ENCODE measurements around the gene OSBPL10.

OSBPL10 gene

DNA sequence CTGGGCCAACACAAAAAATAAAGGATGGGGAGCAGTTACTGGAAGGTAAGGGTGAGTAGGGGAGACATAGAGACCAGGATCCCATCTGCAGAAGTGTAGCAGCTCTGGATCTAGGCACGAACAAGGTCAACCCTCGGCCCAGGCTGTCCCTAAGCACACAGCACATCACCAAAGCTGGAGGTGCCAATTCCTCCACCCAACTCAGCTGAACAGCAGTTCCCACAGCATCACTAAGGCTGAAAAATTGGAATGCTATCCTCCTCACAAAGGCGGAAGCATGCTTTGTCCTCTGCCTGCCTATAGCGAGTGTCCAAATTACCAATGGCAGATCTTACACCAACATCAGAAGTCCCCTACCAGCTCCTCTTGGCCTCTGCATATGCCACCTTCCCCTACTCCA, 33.9 kb downstream of the OSBPL10 start:
- H3K27me3 ChIP-seq (replicated peaks; ENCODE audit: control insufficient read depth, insufficient read depth, low read length, poor library complexity, severe bottlenecking): no peaks in the 10 kb centered on the region
- no peak overlapping the region for H3K4me3 ChIP-seq (ENCODE audit: insufficient read depth, low read depth, low read length, poor library complexity, severe bottlenecking)
- no peak overlapping the region for H3K27ac ChIP-seq (ENCODE audit: insufficient read depth, low read length, poor library complexity, severe bottlenecking)
- H3K4me1 ChIP-seq (ENCODE audit: control insufficient read depth, insufficient read depth, low read length, poor library complexity, severe bottlenecking): no peaks in the 10 kb centered on the region
- no peaks in the 10 kb centered on the region for H3K36me3 ChIP-seq (ENCODE audit: control insufficient read depth, insufficient read depth, low read length)
- no peaks in the 10 kb centered on the region for H3K9me3 ChIP-seq (ENCODE audit: control insufficient read depth, low read length)
- DNase-seq: no peak

- H3K27ac ChIP-seq (ENCODE audit: insufficient read depth, low read length, poor library complexity, severe bottlenecking): no peak overlapping the region
- H3K36me3 ChIP-seq (ENCODE audit: control insufficient read depth, insufficient read depth, low read length): no peaks in the 10 kb centered on the region
- H3K4me1 ChIP-seq (ENCODE audit: control insufficient read depth, insufficient read depth, low read length, poor library complexity, severe bottlenecking): no peaks in the 10 kb centered on the region
- H3K9me3 ChIP-seq (ENCODE audit: control insufficient read depth, low read length): no peaks in the 10 kb centered on the region
- no peak for DNase-seq
- H3K27me3 ChIP-seq (replicated peaks; ENCODE audit: control insufficient read depth, insufficient read depth, low read length, poor library complexity, severe bottlenecking): no peaks in the 10 kb centered on the region
- no peak overlapping the region for H3K4me3 ChIP-seq (ENCODE audit: insufficient read depth, low read depth, low read length, poor library complexity, severe bottlenecking)
Measured at GRCh38 chr3:31946484-31947081, 34.5 kb downstream of the OSBPL10 start.

- no peaks in the 10 kb centered on the region for H3K4me1 ChIP-seq (ENCODE audit: control insufficient read depth, insufficient read depth, low read length, poor library complexity, severe bottlenecking)
- H3K36me3 ChIP-seq (ENCODE audit: control insufficient read depth, insufficient read depth, low read length): no peaks in the 10 kb centered on the region
Measured at GRCh38 chr3:31945738-31946052, 35.4 kb downstream of the OSBPL10 start.

DNA sequence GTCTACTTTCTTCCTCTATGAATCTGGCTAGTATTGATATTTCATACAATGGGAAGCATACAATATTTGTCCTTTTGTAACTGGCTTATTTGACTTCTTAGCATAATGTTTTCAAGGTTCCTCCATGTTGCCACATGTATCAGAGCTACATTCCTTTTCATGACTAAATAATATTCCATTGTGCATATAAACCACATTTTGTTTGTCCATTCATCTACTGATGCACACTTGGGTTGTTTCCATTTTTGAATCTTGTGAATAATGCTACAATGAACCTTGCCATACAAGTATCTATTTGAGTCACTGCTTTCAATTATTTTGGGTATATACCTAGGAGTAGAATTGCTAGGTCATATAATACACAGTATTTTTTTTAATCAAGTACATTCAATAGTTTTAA, 38.0 kb downstream of the OSBPL10 start:
- Histone ChIP-seq H3K9me3 (ENCODE audit: control insufficient read depth, low read length) (no peaks in the 10 kb centered on the region), H3K4me3 (ENCODE audit: insufficient read depth, low read depth, low read length, poor library complexity, severe bottlenecking) (no peak overlapping the region), H3K27me3 (replicated peaks; ENCODE audit: control insufficient read depth, insufficient read depth, low read length, poor library complexity, severe bottlenecking) (no peaks in the 10 kb centered on the region), H3K27ac (ENCODE audit: insufficient read depth, low read length, poor library complexity, severe bottlenecking) (no peak overlapping the region), H3K36me3 (ENCODE audit: control insufficient read depth, insufficient read depth, low read length) (no peaks in the 10 kb centered on the region), H3K4me1 (ENCODE audit: control insufficient read depth, insufficient read depth, low read length, poor library complexity, severe bottlenecking) (no peaks in the 10 kb centered on the region)
- DNase-seq: no peak

More at GRCh38 chr3:31945738-31946052, 35.4 kb downstream of the OSBPL10 start:
- Histone ChIP-seq H3K27ac (ENCODE audit: insufficient read depth, low read length, poor library complexity, severe bottlenecking) (no peak overlapping the region), H3K4me3 (ENCODE audit: insufficient read depth, low read depth, low read length, poor library complexity, severe bottlenecking) (no peak overlapping the region), H3K9me3 (ENCODE audit: control insufficient read depth, low read length) (no peaks in the 10 kb centered on the region), H3K27me3 (replicated peaks; ENCODE audit: control insufficient read depth, insufficient read depth, low read length, poor library complexity, severe bottlenecking) (no peaks in the 10 kb centered on the region)
- DNase-seq: no peak

- Histone ChIP-seq H3K27me3 (replicated peaks; ENCODE audit: control insufficient read depth, insufficient read depth, low read length, poor library complexity, severe bottlenecking) (no peaks in the 10 kb centered on the region), H3K9me3 (ENCODE audit: control insufficient read depth, low read length) (no peaks in the 10 kb centered on the region), H3K4me3 (ENCODE audit: insufficient read depth, low read depth, low read length, poor library complexity, severe bottlenecking) (no peak overlapping the region), H3K36me3 (ENCODE audit: control insufficient read depth, insufficient read depth, low read length) (no peaks in the 10 kb centered on the region), H3K4me1 (ENCODE audit: control insufficient read depth, insufficient read depth, low read length, poor library complexity, severe bottlenecking) (no peaks in the 10 kb centered on the region), H3K27ac (ENCODE audit: insufficient read depth, low read length, poor library complexity, severe bottlenecking) (no peak overlapping the region)
- DNase-seq: no peak
Measured at GRCh38 chr3:31942446-31942845, 38.6 kb downstream of the OSBPL10 start.

DNA sequence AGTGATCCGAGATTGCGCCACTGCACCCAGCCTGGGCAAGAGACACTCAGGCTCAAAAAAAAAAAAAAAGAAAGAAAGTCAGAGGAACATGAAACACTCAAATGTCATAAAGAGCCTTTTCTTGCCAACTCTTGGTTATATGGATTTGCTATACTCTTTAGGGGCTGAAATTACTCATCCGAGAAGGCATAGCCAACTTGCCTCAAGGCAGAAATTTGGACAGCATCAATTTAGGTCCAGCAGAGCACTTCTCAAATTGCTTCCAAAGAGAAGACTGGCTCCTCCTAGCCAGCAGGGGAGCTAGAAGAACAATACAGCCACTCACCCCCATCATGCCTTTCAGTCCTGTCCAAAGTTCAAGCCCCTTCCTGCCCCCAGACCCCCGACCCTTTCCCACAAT, 43.8 kb downstream of the OSBPL10 start:
- H3K9me3 ChIP-seq (ENCODE audit: control insufficient read depth, low read length): no peaks in the 10 kb centered on the region
- H3K4me3 ChIP-seq (ENCODE audit: insufficient read depth, low read depth, low read length, poor library complexity, severe bottlenecking): no peak overlapping the region
- no peaks in the 10 kb centered on the region for H3K36me3 ChIP-seq (ENCODE audit: control insufficient read depth, insufficient read depth, low read length)
- no peak for DNase-seq
- H3K4me1 ChIP-seq (ENCODE audit: control insufficient read depth, insufficient read depth, low read length, poor library complexity, severe bottlenecking): no peaks in the 10 kb centered on the region
- H3K27me3 ChIP-seq (replicated peaks; ENCODE audit: control insufficient read depth, insufficient read depth, low read length, poor library complexity, severe bottlenecking): no peaks in the 10 kb centered on the region
- no peak overlapping the region for H3K27ac ChIP-seq (ENCODE audit: insufficient read depth, low read length, poor library complexity, severe bottlenecking)

GRCh38 chr3:31936420-31937060, 44.5 kb downstream of the OSBPL10 start:
- H3K27me3 ChIP-seq (replicated peaks; ENCODE audit: control insufficient read depth, insufficient read depth, low read length, poor library complexity, severe bottlenecking): no peaks in the 10 kb centered on the region
- H3K4me1 ChIP-seq (ENCODE audit: control insufficient read depth, insufficient read depth, low read length, poor library complexity, severe bottlenecking): no peaks in the 10 kb centered on the region
- no peaks in the 10 kb centered on the region for H3K36me3 ChIP-seq (ENCODE audit: control insufficient read depth, insufficient read depth, low read length)
- H3K9me3 ChIP-seq (ENCODE audit: control insufficient read depth, low read length): no peaks in the 10 kb centered on the region
- no peak overlapping the region for H3K4me3 ChIP-seq (ENCODE audit: insufficient read depth, low read depth, low read length, poor library complexity, severe bottlenecking)
- DNase-seq: no peak
- H3K27ac ChIP-seq (ENCODE audit: insufficient read depth, low read length, poor library complexity, severe bottlenecking): no peak overlapping the region

GRCh38 chr3:31934866-31935265, 46.2 kb downstream of the OSBPL10 start:
- Histone ChIP-seq H3K4me1 (ENCODE audit: control insufficient read depth, insufficient read depth, low read length, poor library complexity, severe bottlenecking) (no peaks in the 10 kb centered on the region), H3K36me3 (ENCODE audit: control insufficient read depth, insufficient read depth, low read length) (no peaks in the 10 kb centered on the region), H3K4me3 (ENCODE audit: insufficient read depth, low read depth, low read length, poor library complexity, severe bottlenecking) (no peak overlapping the region), H3K9me3 (ENCODE audit: control insufficient read depth, low read length) (no peaks in the 10 kb centered on the region), H3K27ac (ENCODE audit: insufficient read depth, low read length, poor library complexity, severe bottlenecking) (no peak overlapping the region), H3K27me3 (replicated peaks; ENCODE audit: control insufficient read depth, insufficient read depth, low read length, poor library complexity, severe bottlenecking) (no peaks in the 10 kb centered on the region)
- DNase-seq: no peak

DNA sequence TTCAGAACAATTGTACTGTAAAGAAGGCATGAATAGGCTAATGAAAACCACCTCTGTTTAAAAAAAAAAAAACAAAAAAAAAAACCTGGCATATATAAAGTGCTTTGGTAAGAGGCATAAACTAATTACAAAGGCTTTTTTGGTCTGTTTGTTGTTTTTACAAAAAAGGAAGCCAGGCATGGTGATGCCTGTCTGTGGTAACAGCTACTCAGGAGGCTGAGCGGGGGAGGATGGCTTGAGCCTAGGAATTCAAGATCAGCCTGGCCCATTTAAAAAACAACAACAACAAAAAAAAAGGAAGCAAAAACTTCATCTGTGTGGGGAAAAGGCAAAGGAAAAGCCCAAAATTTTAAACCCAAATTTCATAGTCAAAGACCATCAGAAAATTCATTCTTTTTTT, 47.0 kb downstream of the OSBPL10 start:
- H3K4me3 ChIP-seq (ENCODE audit: insufficient read depth, low read depth, low read length, poor library complexity, severe bottlenecking): no peak overlapping the region
- H3K9me3 ChIP-seq (ENCODE audit: control insufficient read depth, low read length): no peaks in the 10 kb centered on the region
- H3K27me3 ChIP-seq (replicated peaks; ENCODE audit: control insufficient read depth, insufficient read depth, low read length, poor library complexity, severe bottlenecking): no peaks in the 10 kb centered on the region
- DNase-seq: no peak
- H3K4me1 ChIP-seq (ENCODE audit: control insufficient read depth, insufficient read depth, low read length, poor library complexity, severe bottlenecking): no peaks in the 10 kb centered on the region
- no peak overlapping the region for H3K27ac ChIP-seq (ENCODE audit: insufficient read depth, low read length, poor library complexity, severe bottlenecking)
- H3K36me3 ChIP-seq (ENCODE audit: control insufficient read depth, insufficient read depth, low read length): no peaks in the 10 kb centered on the region

GRCh38 chr3:31932990-31933389, 48.1 kb downstream of the OSBPL10 start:
- no peak overlapping the region for H3K27ac ChIP-seq (ENCODE audit: insufficient read depth, low read length, poor library complexity, severe bottlenecking)
- DNase-seq: no peak
- H3K4me1 ChIP-seq (ENCODE audit: control insufficient read depth, insufficient read depth, low read length, poor library complexity, severe bottlenecking): no peaks in the 10 kb centered on the region
- no peaks in the 10 kb centered on the region for H3K9me3 ChIP-seq (ENCODE audit: control insufficient read depth, low read length)
- H3K4me3 ChIP-seq (ENCODE audit: insufficient read depth, low read depth, low read length, poor library complexity, severe bottlenecking): no peak overlapping the region
- H3K36me3 ChIP-seq (ENCODE audit: control insufficient read depth, insufficient read depth, low read length): no peaks in the 10 kb centered on the region
- no peaks in the 10 kb centered on the region for H3K27me3 ChIP-seq (replicated peaks; ENCODE audit: control insufficient read depth, insufficient read depth, low read length, poor library complexity, severe bottlenecking)
